ENCODE data around the gene OR7C1.
"Not testable (repeated sequence)": the region's sequence is repeated elsewhere in the genome, so short reads cannot be mapped to it uniquely, and the experiment has no call there.

Gene OR7C1

DNA sequence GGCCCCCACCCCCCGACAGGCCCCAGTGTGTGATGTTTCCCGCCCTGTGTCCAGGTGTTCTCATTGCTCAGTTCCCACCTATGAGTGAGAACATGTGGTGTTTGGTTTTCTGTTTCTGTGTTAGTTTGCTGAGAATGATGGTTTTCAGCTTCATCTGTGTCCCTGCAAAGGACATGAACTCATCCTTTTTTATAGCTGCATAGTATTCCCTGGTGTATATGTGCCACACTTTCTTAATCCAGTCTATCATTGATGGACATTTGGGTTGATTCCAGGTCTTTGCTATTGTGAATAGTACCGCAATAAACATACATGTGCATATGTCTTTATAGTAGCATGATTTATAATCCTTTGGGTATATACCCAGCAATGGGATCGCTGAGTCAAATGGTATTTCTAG lies 57.3 kb downstream of the OR7C1 start:
- not testable (repeated sequence) for H3K4me1 ChIP-seq (ENCODE audit: control insufficient read depth in 2 of 2, insufficient read depth in 2 of 2, low read length in 2 of 2); H3K27ac ChIP-seq (ENCODE audit: low read depth in 2 of 2, low read length in 2 of 2); H3K36me3 ChIP-seq (ENCODE audit: control insufficient read depth in 2 of 2, insufficient read depth in 2 of 2, low read length in 2 of 2); H3K4me3 ChIP-seq (ENCODE audit: low read length in 2 of 2); H3K27me3 ChIP-seq (ENCODE audit: control insufficient read depth in 2 of 2, insufficient read depth in 2 of 2, low read length in 2 of 2); H3K9ac ChIP-seq (ENCODE audit: low read depth in 1 of 2, low read length in 2 of 2); H3K9me3 ChIP-seq (ENCODE audit: control insufficient read depth in 2 of 2, low read length in 2 of 2)

- H3K4me3 ChIP-seq (ENCODE audit: low read length in 2 of 2), result peak overlapping the region; percentile 43 to 56
- H3K27ac ChIP-seq (ENCODE audit: low read depth in 2 of 2, low read length in 2 of 2), result peak overlapping the region in 1 of 2 donors; percentile 58
- peaks cover 0 to 3% of the 10 kb centered on the region in 2 donors for H3K4me1 ChIP-seq (ENCODE audit: control insufficient read depth in 2 of 2, insufficient read depth in 2 of 2, low read length in 2 of 2)
- no peaks in the 10 kb centered on the region for H3K27me3 ChIP-seq (ENCODE audit: control insufficient read depth in 2 of 2, insufficient read depth in 2 of 2, low read length in 2 of 2)
- peaks cover 0 to 2% of the 10 kb centered on the region in 2 donors for H3K36me3 ChIP-seq (ENCODE audit: control insufficient read depth in 2 of 2, insufficient read depth in 2 of 2, low read length in 2 of 2)
- peak overlapping the region in 1 of 2 donors; percentile 48 for H3K9ac ChIP-seq (ENCODE audit: low read depth in 1 of 2, low read length in 2 of 2)
- H3K9me3 ChIP-seq (ENCODE audit: control insufficient read depth in 2 of 2, low read length in 2 of 2), result no peaks in the 10 kb centered on the region
These were observed 59.0 kb downstream of the OR7C1 start for GRCh38 chr19:14775869-14776586.

GRCh38 chr19:14775326-14775725 lies 59.7 kb downstream of the OR7C1 start:
- not testable (repeated sequence) for H3K4me1 ChIP-seq (ENCODE audit: control insufficient read depth in 2 of 2, insufficient read depth in 2 of 2, low read length in 2 of 2); H3K9ac ChIP-seq (ENCODE audit: low read depth in 1 of 2, low read length in 2 of 2); H3K4me3 ChIP-seq (ENCODE audit: low read length in 2 of 2); H3K9me3 ChIP-seq (ENCODE audit: control insufficient read depth in 2 of 2, low read length in 2 of 2); H3K27ac ChIP-seq (ENCODE audit: low read depth in 2 of 2, low read length in 2 of 2); H3K27me3 ChIP-seq (ENCODE audit: control insufficient read depth in 2 of 2, insufficient read depth in 2 of 2, low read length in 2 of 2); H3K36me3 ChIP-seq (ENCODE audit: control insufficient read depth in 2 of 2, insufficient read depth in 2 of 2, low read length in 2 of 2)

GRCh38 chr19:14774373-14774772 lies 60.6 kb downstream of the OR7C1 start:
- Histone ChIP-seq H3K4me3 (ENCODE audit: low read length in 2 of 2) (no peak overlapping the region), H3K9ac (ENCODE audit: low read depth in 1 of 2, low read length in 2 of 2) (no peak overlapping the region), H3K27ac (ENCODE audit: low read depth in 2 of 2, low read length in 2 of 2) (no peak overlapping the region), H3K36me3 (ENCODE audit: control insufficient read depth in 2 of 2, insufficient read depth in 2 of 2, low read length in 2 of 2) (peaks cover 0 to 2% of the 10 kb centered on the region in 2 donors), H3K9me3 (ENCODE audit: control insufficient read depth in 2 of 2, low read length in 2 of 2) (no peaks in the 10 kb centered on the region), H3K4me1 (ENCODE audit: control insufficient read depth in 2 of 2, insufficient read depth in 2 of 2, low read length in 2 of 2) (peaks cover 0 to 3% of the 10 kb centered on the region in 2 donors), H3K27me3 (ENCODE audit: control insufficient read depth in 2 of 2, insufficient read depth in 2 of 2, low read length in 2 of 2) (no peaks in the 10 kb centered on the region)

- H3K9ac ChIP-seq (ENCODE audit: low read depth in 1 of 2, low read length in 2 of 2); H3K27ac ChIP-seq (ENCODE audit: low read depth in 2 of 2, low read length in 2 of 2); H3K27me3 ChIP-seq (ENCODE audit: control insufficient read depth in 2 of 2, insufficient read depth in 2 of 2, low read length in 2 of 2); H3K4me3 ChIP-seq (ENCODE audit: low read length in 2 of 2); H3K9me3 ChIP-seq (ENCODE audit: control insufficient read depth in 2 of 2, low read length in 2 of 2); H3K4me1 ChIP-seq (ENCODE audit: control insufficient read depth in 2 of 2, insufficient read depth in 2 of 2, low read length in 2 of 2); H3K36me3 ChIP-seq (ENCODE audit: control insufficient read depth in 2 of 2, insufficient read depth in 2 of 2, low read length in 2 of 2): not testable (repeated sequence)
These were observed 61.3 kb downstream of the OR7C1 start for GRCh38 chr19:14773722-14774121.

GRCh38 chr19:14772995-14773394 lies 62.0 kb downstream of the OR7C1 start:
- Histone ChIP-seq H3K4me1 (ENCODE audit: control insufficient read depth in 2 of 2, insufficient read depth in 2 of 2, low read length in 2 of 2) (peaks cover 0 to 3% of the 10 kb centered on the region in 2 donors), H3K27ac (ENCODE audit: low read depth in 2 of 2, low read length in 2 of 2) (no peak overlapping the region), H3K4me3 (ENCODE audit: low read length in 2 of 2) (no peak overlapping the region), H3K9me3 (ENCODE audit: control insufficient read depth in 2 of 2, low read length in 2 of 2) (no peaks in the 10 kb centered on the region), H3K27me3 (ENCODE audit: control insufficient read depth in 2 of 2, insufficient read depth in 2 of 2, low read length in 2 of 2) (no peaks in the 10 kb centered on the region), H3K9ac (ENCODE audit: low read depth in 1 of 2, low read length in 2 of 2) (no peak overlapping the region), H3K36me3 (ENCODE audit: control insufficient read depth in 2 of 2, insufficient read depth in 2 of 2, low read length in 2 of 2) (peaks cover 0 to 2% of the 10 kb centered on the region in 2 donors)

GRCh38 chr19:14772467-14772866 lies 62.5 kb downstream of the OR7C1 start:
- Histone ChIP-seq H3K4me1 (ENCODE audit: control insufficient read depth in 2 of 2, insufficient read depth in 2 of 2, low read length in 2 of 2) (peaks cover 0 to 3% of the 10 kb centered on the region in 2 donors), H3K4me3 (ENCODE audit: low read length in 2 of 2) (no peak overlapping the region), H3K36me3 (ENCODE audit: control insufficient read depth in 2 of 2, insufficient read depth in 2 of 2, low read length in 2 of 2) (peaks cover 0 to 2% of the 10 kb centered on the region in 2 donors), H3K27me3 (ENCODE audit: control insufficient read depth in 2 of 2, insufficient read depth in 2 of 2, low read length in 2 of 2) (no peaks in the 10 kb centered on the region), H3K9ac (ENCODE audit: low read depth in 1 of 2, low read length in 2 of 2) (no peak overlapping the region), H3K9me3 (ENCODE audit: control insufficient read depth in 2 of 2, low read length in 2 of 2) (no peaks in the 10 kb centered on the region), H3K27ac (ENCODE audit: low read depth in 2 of 2, low read length in 2 of 2) (no peak overlapping the region)

DNA sequence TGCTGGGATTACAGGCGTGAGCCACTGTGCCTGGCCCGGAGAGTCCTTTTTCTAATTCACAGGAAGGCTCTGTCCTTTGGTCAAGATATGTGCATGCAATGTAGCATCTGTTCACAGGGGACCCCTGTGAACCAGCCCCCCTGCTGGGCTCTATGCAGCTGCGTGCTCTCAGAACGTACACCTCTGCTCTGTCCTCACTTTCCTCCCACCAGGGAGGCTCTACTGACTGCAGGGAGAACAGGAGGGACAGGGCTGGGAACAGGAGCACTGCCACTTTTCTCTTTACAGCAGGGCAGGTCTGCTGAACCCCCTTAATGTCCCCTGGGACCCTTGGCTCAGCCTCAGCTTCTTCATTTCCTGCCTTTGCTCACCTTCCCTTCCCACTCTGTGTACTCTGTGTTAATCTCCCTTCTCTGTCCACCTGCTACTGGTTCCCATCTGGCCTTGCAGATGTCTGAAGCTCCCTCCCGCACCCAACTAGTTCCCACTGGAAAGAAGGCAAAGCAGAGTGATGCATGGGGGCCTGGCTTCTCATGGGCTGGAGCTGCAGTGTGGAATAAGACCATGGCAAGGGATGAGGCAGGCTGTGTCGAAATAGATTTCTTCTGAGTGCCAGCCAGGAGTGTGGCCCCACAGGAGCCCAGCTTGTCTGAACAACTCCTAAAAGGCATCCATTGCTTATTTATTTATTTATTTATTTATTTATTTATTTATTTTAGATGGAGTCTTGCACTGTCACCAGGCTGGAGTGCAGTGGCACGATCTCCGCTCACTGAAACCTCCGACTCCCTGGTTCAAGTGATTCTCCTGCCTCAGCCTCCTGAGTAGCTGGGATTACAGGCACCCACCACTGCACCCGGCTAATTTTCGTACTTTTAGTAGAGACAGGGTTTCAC lies 63.8 kb downstream of the OR7C1 start:
- Histone ChIP-seq H3K9me3 (ENCODE audit: control insufficient read depth in 2 of 2, low read length in 2 of 2) (no peaks in the 10 kb centered on the region), H3K27me3 (ENCODE audit: control insufficient read depth in 2 of 2, insufficient read depth in 2 of 2, low read length in 2 of 2) (no peaks in the 10 kb centered on the region), H3K27ac (ENCODE audit: low read depth in 2 of 2, low read length in 2 of 2) (no peak overlapping the region), H3K4me3 (ENCODE audit: low read length in 2 of 2) (no peak overlapping the region), H3K4me1 (ENCODE audit: control insufficient read depth in 2 of 2, insufficient read depth in 2 of 2, low read length in 2 of 2) (no peaks in the 10 kb centered on the region), H3K36me3 (ENCODE audit: control insufficient read depth in 2 of 2, insufficient read depth in 2 of 2, low read length in 2 of 2) (peaks cover 0 to 2% of the 10 kb centered on the region in 2 donors), H3K9ac (ENCODE audit: low read depth in 1 of 2, low read length in 2 of 2) (no peak overlapping the region)

DNA sequence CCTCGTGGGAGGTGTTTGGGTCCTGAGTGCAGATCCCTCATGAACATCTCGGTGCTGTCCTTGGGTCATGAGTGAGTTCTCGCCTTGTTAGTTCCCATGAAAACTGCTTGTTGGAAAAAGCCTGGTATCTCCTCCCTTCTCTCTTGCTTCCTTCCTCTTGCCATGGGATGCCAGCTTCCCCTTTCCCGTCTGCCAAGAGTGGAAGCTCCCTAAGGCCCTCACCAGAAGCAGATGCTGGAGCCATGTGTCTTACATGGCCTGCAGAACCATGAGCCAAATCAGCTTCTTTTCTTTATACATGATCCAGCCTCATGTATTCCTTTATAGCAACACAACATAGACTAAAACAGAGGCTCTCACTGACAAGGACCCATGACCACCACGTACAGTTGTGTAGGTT lies 64.8 kb downstream of the OR7C1 start:
- Histone ChIP-seq H3K9me3 (ENCODE audit: control insufficient read depth in 2 of 2, low read length in 2 of 2) (no peaks in the 10 kb centered on the region), H3K4me1 (ENCODE audit: control insufficient read depth in 2 of 2, insufficient read depth in 2 of 2, low read length in 2 of 2) (no peaks in the 10 kb centered on the region), H3K27me3 (ENCODE audit: control insufficient read depth in 2 of 2, insufficient read depth in 2 of 2, low read length in 2 of 2) (no peaks in the 10 kb centered on the region), H3K4me3 (ENCODE audit: low read length in 2 of 2) (no peak overlapping the region), H3K9ac (ENCODE audit: low read depth in 1 of 2, low read length in 2 of 2) (no peak overlapping the region), H3K27ac (ENCODE audit: low read depth in 2 of 2, low read length in 2 of 2) (no peak overlapping the region), H3K36me3 (ENCODE audit: control insufficient read depth in 2 of 2, insufficient read depth in 2 of 2, low read length in 2 of 2) (peaks cover 0 to 2% of the 10 kb centered on the region in 2 donors)

DNA sequence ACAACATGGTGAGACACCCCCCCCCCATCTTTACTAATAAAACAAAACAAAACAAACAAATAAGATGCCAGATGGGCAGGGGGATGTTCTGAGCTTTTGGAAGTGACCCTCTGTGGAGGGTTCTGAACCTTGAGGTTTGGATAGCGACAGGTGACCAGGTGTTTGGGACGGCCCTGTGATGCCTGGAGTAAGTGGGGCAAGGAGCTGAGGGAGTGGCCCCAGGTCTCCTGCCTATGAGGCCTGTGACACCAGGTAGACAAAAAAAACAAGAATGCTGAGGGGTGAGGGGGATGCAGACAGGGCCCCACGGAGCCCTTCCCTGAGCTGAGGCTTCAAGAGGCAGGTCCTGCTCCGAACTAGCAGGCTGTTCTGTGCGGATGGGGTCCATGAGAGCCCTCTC lies 65.8 kb downstream of the OR7C1 start:
- Histone ChIP-seq H3K9ac (ENCODE audit: low read depth in 1 of 2, low read length in 2 of 2) (no peak overlapping the region), H3K4me1 (ENCODE audit: control insufficient read depth in 2 of 2, insufficient read depth in 2 of 2, low read length in 2 of 2) (no peaks in the 10 kb centered on the region), H3K9me3 (ENCODE audit: control insufficient read depth in 2 of 2, low read length in 2 of 2) (no peaks in the 10 kb centered on the region), H3K27ac (ENCODE audit: low read depth in 2 of 2, low read length in 2 of 2) (no peak overlapping the region), H3K36me3 (ENCODE audit: control insufficient read depth in 2 of 2, insufficient read depth in 2 of 2, low read length in 2 of 2) (peaks cover 0 to 2% of the 10 kb centered on the region in 2 donors), H3K27me3 (ENCODE audit: control insufficient read depth in 2 of 2, insufficient read depth in 2 of 2, low read length in 2 of 2) (no peaks in the 10 kb centered on the region), H3K4me3 (ENCODE audit: low read length in 2 of 2) (no peak overlapping the region)
